Keratinocyte (primary cell): ENCODE results near the gene PTPRR. TPM values are rescaled to one million over a fixed set of nuclear protein-coding genes. Genes with fewer than 3 reads are reported as not detected.

Experiments
- DNase-seq: peaks from one replicate; pipeline ENCODE4 v3.0.0-alpha.2; 2011; ENCODE audit warnings: low read depth, missing footprints, low spot score
- FAIRE-seq: peaks from 2 replicates; lab custom pipeline; 2011; peaks lifted over from hg19 to GRCh38; lab: Jason Lieb, UNC
- H2AFZ ChIP-seq: 2 replicates; pipeline ENCODE4 v1.6.0; 2012; ENCODE audit warnings: low read length, control low read depth, inconsistent platforms; ENCODE audit not compliant: control insufficient read depth
- H3K27ac ChIP-seq: 2 replicates; pipeline ENCODE4 v1.5.1; 2011; ENCODE audit warnings: low read length; ENCODE audit not compliant: control insufficient read depth, insufficient read depth
- H3K27me3 ChIP-seq: 3 replicates; pipeline ENCODE4 v1.6.0; 2011; ENCODE audit warnings: low read length; ENCODE audit not compliant: control insufficient read depth, insufficient read depth; ENCODE audit errors: extremely low read depth
- H3K36me3 ChIP-seq, 2 experiments: 2 replicates in 1 of 2; 3 replicates in 1 of 2; pipeline ENCODE4 v1.5.1; 2011; ENCODE audit warnings: low read length in 2 of 2, mild to moderate bottlenecking in 1 of 2; ENCODE audit not compliant: control insufficient read depth in 2 of 2, insufficient read depth in 2 of 2; ENCODE audit errors: extremely low read depth in 1 of 2
- H3K4me1 ChIP-seq: 3 replicates; pipeline ENCODE4 v1.5.1; 2011; ENCODE audit warnings: low read length; ENCODE audit not compliant: control insufficient read depth, insufficient read depth; ENCODE audit errors: extremely low read depth
- H3K4me2 ChIP-seq: 3 replicates; pipeline ENCODE4 v1.6.0; 2011; ENCODE audit warnings: low read depth, low read length; ENCODE audit not compliant: control insufficient read depth, insufficient read depth; ENCODE audit errors: extremely low read depth
- H3K4me3 ChIP-seq, 3 experiments: fragments of 200-600 bp in 1 of 3; sonication (generic) in 1 of 3; 2 replicates in 2 of 3; 3 replicates in 1 of 3; pipeline ENCODE4 v1.5.1; 2011 to 2016; ENCODE audit warnings: low read length in 3 of 3, mild to moderate bottlenecking in 3 of 3, control low read depth in 2 of 3, inconsistent platforms in 1 of 3, low read depth in 1 of 3, mixed read lengths in 1 of 3, mixed run types in 1 of 3, moderate library complexity in 1 of 3; ENCODE audit not compliant: control insufficient read depth in 2 of 3, insufficient read depth in 2 of 3; ENCODE audit errors: extremely low read depth in 1 of 3
- H3K79me2 ChIP-seq: 2 replicates; pipeline ENCODE4 v1.6.0; 2012; ENCODE audit warnings: low read length; ENCODE audit not compliant: control insufficient read depth, insufficient read depth
- H3K9ac ChIP-seq: 3 replicates; pipeline ENCODE4 v1.6.0; 2011; ENCODE audit warnings: low read length; ENCODE audit not compliant: control insufficient read depth, insufficient read depth; ENCODE audit errors: extremely low read depth
- H3K9me1 ChIP-seq: 3 replicates; pipeline ENCODE4 v1.6.0; 2011; ENCODE audit warnings: low read length; ENCODE audit not compliant: control insufficient read depth, insufficient read depth; ENCODE audit errors: extremely low read depth
- H3K9me3 ChIP-seq: 2 replicates; pipeline ENCODE4 v1.5.1; 2012; ENCODE audit warnings: low read depth, low read length; ENCODE audit not compliant: control insufficient read depth
- H4K20me1 ChIP-seq: 3 replicates; pipeline ENCODE4 v1.6.0; 2011; ENCODE audit warnings: low read length; ENCODE audit not compliant: control insufficient read depth, insufficient read depth; ENCODE audit errors: extremely low read depth
- EZH2 ChIP-seq: IDR thresholded peaks from one replicate; pipeline ENCODE4 v1.6.1; 2012; ENCODE audit warnings: inconsistent platforms, mild to moderate bottlenecking, low read length, moderate library complexity
- dilution Hi-C: fragments of 300-500 bp; cut with MboI; formaldehyde crosslinking; loops from one replicate; pipeline ENCODE4 v1.7.0; 2020; ENCODE audit warnings: low sequenced_read_pairs; ENCODE audit not compliant: extremely low pct_ligation_motif_present
- polyA plus RNA-seq, 5 experiments: library from polyadenylated mRNA; depleted of rRNA in 3 of 5; stranded (reverse) in 3 of 5; stranded (forward) in 1 of 5; unstranded in 1 of 5; fragments of >200 nt; gene quantifications; 1 replicate in 1 of 5; 2 replicates in 3 of 5; 3 replicates in 1 of 5; pipeline versions ENCODE4 v1.2.1 to v1.2.3, GENCODE V29; 2011 to 2012; ENCODE audit warnings: missing spikeins in 2 of 5, low read depth in 1 of 5, low replicate concordance in 1 of 5
- TF ChIP-seq, protein P1 (sequence below), 3 experiments: IDR thresholded peaks in 1 of 3; conservative IDR thresholded peaks in 1 of 3; optimal IDR thresholded peaks in 1 of 3; 2 replicates in 2 of 3; 3 replicates in 1 of 3; pipeline versions ENCODE3 to v1.5.1; 2011; ENCODE audit warnings: low read length in 3 of 3, mild to moderate bottlenecking in 3 of 3, moderate library complexity in 2 of 3, control low read depth in 1 of 3, inconsistent platforms in 1 of 3; ENCODE audit not compliant: insufficient read depth in 2 of 3; ENCODE audit errors: extremely low read depth in 1 of 3

The PTPRR gene
- polyA plus RNA-seq, 1 donor (not counting 4 experiments of a cell fraction or from before 2014, with no cell fraction given) = 3.1 TPM

DNA sequence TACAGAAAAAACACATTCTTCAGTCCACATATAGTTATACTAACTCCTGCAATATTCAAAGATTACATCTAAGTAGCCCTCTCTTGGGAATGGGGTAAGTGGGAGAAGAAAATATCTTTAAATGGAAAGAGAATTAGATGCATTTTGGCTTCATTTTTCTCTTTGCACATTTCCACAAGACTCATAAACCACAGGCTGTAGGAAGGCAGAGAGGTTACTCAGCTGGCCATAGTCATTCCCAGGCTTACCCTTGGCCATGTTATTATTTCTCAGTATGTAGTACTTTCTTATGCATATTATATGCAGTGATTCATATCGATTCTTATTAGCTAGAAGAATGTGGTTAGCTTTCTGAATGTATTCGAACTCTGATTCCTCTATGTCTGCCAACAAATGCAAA is 92.2 kb downstream of the PTPRR start:
- Histone ChIP-seq H3K4me1 (peaks cover 4% of the 10 kb centered on the region), H4K20me1 (no peaks in the 10 kb centered on the region), H3K4me2 (no peak overlapping the region), H3K9me1 (no peaks in the 10 kb centered on the region), H3K36me3 (no peaks in the 10 kb centered on the region), H3K79me2 (no peaks in the 10 kb centered on the region), H2AFZ (no peak overlapping the region), H3K27me3 (no peaks in the 10 kb centered on the region), H3K4me3 (no peak overlapping the region), H3K9ac (no peak overlapping the region), H3K27ac (no peak overlapping the region), H3K9me3 (no peaks in the 10 kb centered on the region)
- dilution Hi-C loops = no loop called here
- TF ChIP-seq, protein P1, sequence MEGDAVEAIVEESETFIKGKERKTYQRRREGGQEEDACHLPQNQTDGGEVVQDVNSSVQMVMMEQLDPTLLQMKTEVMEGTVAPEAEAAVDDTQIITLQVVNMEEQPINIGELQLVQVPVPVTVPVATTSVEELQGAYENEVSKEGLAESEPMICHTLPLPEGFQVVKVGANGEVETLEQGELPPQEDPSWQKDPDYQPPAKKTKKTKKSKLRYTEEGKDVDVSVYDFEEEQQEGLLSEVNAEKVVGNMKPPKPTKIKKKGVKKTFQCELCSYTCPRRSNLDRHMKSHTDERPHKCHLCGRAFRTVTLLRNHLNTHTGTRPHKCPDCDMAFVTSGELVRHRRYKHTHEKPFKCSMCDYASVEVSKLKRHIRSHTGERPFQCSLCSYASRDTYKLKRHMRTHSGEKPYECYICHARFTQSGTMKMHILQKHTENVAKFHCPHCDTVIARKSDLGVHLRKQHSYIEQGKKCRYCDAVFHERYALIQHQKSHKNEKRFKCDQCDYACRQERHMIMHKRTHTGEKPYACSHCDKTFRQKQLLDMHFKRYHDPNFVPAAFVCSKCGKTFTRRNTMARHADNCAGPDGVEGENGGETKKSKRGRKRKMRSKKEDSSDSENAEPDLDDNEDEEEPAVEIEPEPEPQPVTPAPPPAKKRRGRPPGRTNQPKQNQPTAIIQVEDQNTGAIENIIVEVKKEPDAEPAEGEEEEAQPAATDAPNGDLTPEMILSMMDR (optimal IDR thresholded peaks at IDR 0.05 in 1 of 3, IDR thresholded peaks at IDR 0.05 in 1 of 3, conservative IDR thresholded peaks at IDR 0.05 in 1 of 3; ENCODE audit: extremely low read depth in 1 of 3, insufficient read depth in 2 of 3, low read length in 3 of 3) = no peak
- no peak for TF ChIP-seq EZH2
- DNase-seq (no peak), FAIRE-seq (no peak)

DNA sequence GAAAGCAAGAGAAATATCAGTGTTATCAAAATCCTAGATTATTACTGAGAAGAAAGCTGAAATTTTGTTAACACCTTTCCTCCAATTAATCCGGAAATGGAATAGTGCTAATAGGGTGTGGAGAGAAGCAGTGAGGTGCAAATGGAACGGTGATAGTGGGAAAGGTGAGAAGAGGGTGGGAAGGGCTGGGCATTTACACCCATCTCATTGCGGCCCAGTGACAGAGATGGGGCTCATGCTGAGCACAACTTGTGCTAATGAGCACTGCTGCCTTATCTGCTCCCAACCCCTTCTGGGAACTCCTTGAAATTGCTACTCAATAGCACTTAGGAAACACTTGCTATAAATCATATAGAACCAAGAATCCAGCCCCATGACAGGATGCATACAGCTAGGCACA is 94.4 kb downstream of the PTPRR start:
- H3K4me1 ChIP-seq = peaks cover under 1% of the 10 kb centered on the region
- H3K36me3 ChIP-seq = no peaks in the 10 kb centered on the region
- DNase-seq = no peak
- no peaks in the 10 kb centered on the region for H3K9me3 ChIP-seq
- H3K4me2 ChIP-seq = no peak overlapping the region
- no peaks in the 10 kb centered on the region for H3K27me3 ChIP-seq
- H2AFZ ChIP-seq = no peak overlapping the region
- H3K79me2 ChIP-seq = no peaks in the 10 kb centered on the region
- no peak for FAIRE-seq
- no peak overlapping the region for H3K9ac ChIP-seq
- dilution Hi-C loops = no loop called here
- no peaks in the 10 kb centered on the region for H4K20me1 ChIP-seq
- no peak overlapping the region for H3K27ac ChIP-seq
- H3K4me3 ChIP-seq = no peak overlapping the region
- TF ChIP-seq, protein P1 (optimal IDR thresholded peaks at IDR 0.05 in 1 of 3, IDR thresholded peaks at IDR 0.05 in 1 of 3, conservative IDR thresholded peaks at IDR 0.05 in 1 of 3; ENCODE audit: extremely low read depth in 1 of 3, insufficient read depth in 2 of 3, low read length in 3 of 3) = no peak
- no peak for TF ChIP-seq EZH2
- H3K9me1 ChIP-seq = no peaks in the 10 kb centered on the region
